ENCODE data around the gene SETBP1. TPM values are rescaled to one million over a fixed set of nuclear protein-coding genes. Genes with fewer than 3 reads are reported as not detected.

SETBP1 gene
- total and polyA plus RNA-seq, 2 of the 13 experiments (the other 11 are each of a cell fraction or from before 2014, with no cell fraction given), result 0.18 to 0.65 TPM

DNA sequence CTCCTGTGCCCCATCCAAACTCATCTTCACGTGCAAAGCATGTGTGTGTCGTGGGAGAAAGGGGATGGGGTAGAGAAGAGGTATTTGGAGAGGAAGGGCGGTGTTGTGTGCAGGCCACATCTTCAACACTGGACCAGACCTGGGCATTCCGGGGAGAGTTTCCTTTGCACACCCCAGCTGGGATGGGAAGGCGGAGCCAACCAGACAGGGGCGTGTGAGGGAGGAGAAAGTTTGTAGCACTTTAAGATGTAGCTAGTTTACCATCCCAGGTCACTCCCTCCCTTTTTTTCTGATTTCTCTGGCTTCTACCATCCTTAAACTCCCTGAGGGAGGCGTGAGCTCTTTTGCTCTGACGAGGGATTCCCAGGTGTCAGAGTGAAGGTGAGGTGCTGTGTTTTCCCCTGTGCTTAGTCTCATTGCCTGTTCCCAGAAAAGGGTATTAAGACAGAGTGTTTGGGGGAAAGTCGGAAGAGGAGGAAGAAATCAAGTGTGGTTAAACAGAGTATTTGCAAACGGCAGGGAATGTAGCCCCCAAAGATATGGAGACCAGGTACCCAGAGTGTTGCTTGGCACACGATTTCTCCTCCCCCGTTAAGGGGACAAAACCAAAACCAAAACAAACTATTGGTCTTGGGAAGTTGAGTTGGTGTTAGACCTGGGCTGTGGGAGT is 1.6 kb downstream of the SETBP1 start:
- ATAC-seq, result no peak
- DNase-seq (ENCODE audit: low spot score), result no peak
- FAIRE-seq, result no peak
- Histone ChIP-seq H2AFZ (ENCODE audit: low read length) (no peak overlapping the region), H4K20me1 (ENCODE audit: insufficient read depth, low read length) (peaks cover 2% of the 10 kb centered on the region), H3K27me3 (ENCODE audit: control insufficient read depth in 1 of 2, insufficient read depth in 2 of 2, low read length in 2 of 2) (peaks cover 3 to 39% of the 10 kb centered on the region in 2 experiments; a peak in 4 of 5 replicates), H3K27ac (ENCODE audit: extremely low read length, insufficient read depth, low read length) (no peak overlapping the region), H3K4me3 (replicated peaks in 1 of 3; ENCODE audit: insufficient read depth in 1 of 3, low read depth in 2 of 3, low read length in 3 of 3) (no peak overlapping the region), H3K4me1 (ENCODE audit: insufficient read depth, low read length) (no peaks in the 10 kb centered on the region), H3K36me3 (replicated peaks in 1 of 2; ENCODE audit: control insufficient read depth in 1 of 2, insufficient read depth in 2 of 2, low read length in 2 of 2) (no peaks in the 10 kb centered on the region), H3K9ac (ENCODE audit: insufficient read depth, low read depth, low read length) (no peak overlapping the region), H3K79me2 (ENCODE audit: insufficient read depth, low read length) (no peaks in the 10 kb centered on the region), H3K9me3 (ENCODE audit: low read length) (no peaks in the 10 kb centered on the region), H3K4me2 (ENCODE audit: low read depth, low read length) (no peak overlapping the region; the same call in 1 of the 2 replicates)
- TF ChIP-seq PAWR (CRISPR knock-in tag; IDR thresholded peaks at IDR 0.05; ENCODE audit: borderline replicate concordance) (no peak), POLR2AphosphoS5 (IDR thresholded peaks at IDR 0.05; ENCODE audit: low read depth, low read length) (0 out of 2 replicates have a peak, but pooled peaks have one; percentile 15)
- TF ChIP-seq, protein P1, sequence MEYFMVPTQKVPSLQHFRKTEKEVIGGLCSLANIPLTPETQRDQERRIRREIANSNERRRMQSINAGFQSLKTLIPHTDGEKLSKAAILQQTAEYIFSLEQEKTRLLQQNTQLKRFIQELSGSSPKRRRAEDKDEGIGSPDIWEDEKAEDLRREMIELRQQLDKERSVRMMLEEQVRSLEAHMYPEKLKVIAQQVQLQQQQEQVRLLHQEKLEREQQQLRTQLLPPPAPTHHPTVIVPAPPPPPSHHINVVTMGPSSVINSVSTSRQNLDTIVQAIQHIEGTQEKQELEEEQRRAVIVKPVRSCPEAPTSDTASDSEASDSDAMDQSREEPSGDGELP (IDR thresholded peaks at IDR 0.05; ENCODE audit: borderline replicate concordance, low read depth), result peak; percentile 29; the same call in 1 of the 2 replicates
- in situ Hi-C loops (cut with HindIII; ENCODE audit: extremely low pct_ligation_motif_present, low pct_unique_long_range_greater_than_20kb), result loop anchor here (25.0 kb wide), 2 partner anchors 105 to 530 kb away; no protein-coding TSS in a partner anchor
- 16% methylated on average over 12 of the region's 12 CpGs for WGBS (ENCODE audit: low lambda C conversion rate)
- POLR2A ChIA-PET, result no interaction called here
- BruUV-seq (replicated peaks), result no TSS peak
- intact Hi-C loops (cut with micrococcal nuclease; ENCODE audit: unreplicated experiment), result no loop called here
- CTCF ChIA-PET (ENCODE audit: low intra/inter-chr PET ratio, low total read pairs), result no interaction called here

DNA sequence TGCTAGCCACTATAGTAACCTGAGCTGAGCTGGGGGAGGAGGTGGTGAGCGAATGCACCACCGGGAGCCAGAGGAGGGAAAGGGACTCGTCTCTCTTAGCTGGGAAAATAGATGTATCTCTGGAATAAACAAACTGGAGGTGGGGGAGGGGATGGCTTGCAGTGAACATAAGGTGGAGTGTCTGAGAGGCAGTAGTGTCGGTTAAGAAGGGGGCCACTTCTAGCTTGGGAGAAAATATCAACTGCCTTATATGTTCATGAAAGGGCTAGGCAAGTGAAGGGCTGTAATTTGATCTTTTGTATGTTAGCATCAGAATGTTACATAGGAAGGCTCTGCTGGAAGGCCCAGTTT is 2.2 kb downstream of the SETBP1 start:
- Histone ChIP-seq H3K27ac (ENCODE audit: extremely low read length, insufficient read depth, low read length) (no peak overlapping the region), H3K4me2 (ENCODE audit: low read depth, low read length) (no peak overlapping the region), H3K9me3 (ENCODE audit: low read length) (no peaks in the 10 kb centered on the region), H3K4me1 (ENCODE audit: insufficient read depth, low read length) (no peaks in the 10 kb centered on the region), H3K36me3 (replicated peaks in 1 of 2; ENCODE audit: control insufficient read depth in 1 of 2, insufficient read depth in 2 of 2, low read length in 2 of 2) (no peaks in the 10 kb centered on the region), H3K9ac (ENCODE audit: insufficient read depth, low read depth, low read length) (no peak overlapping the region), H3K4me3 (replicated peaks in 1 of 3; ENCODE audit: insufficient read depth in 1 of 3, low read depth in 2 of 3, low read length in 3 of 3) (no peak overlapping the region), H3K27me3 (ENCODE audit: control insufficient read depth in 1 of 2, insufficient read depth in 2 of 2, low read length in 2 of 2) (peaks cover 3 to 35% of the 10 kb centered on the region in 2 experiments; a peak in 4 of 5 replicates), H2AFZ (ENCODE audit: low read length) (no peak overlapping the region), H4K20me1 (ENCODE audit: insufficient read depth, low read length) (peaks cover 2% of the 10 kb centered on the region), H3K79me2 (ENCODE audit: insufficient read depth, low read length) (no peaks in the 10 kb centered on the region)
- in situ Hi-C loops (cut with HindIII; ENCODE audit: extremely low pct_ligation_motif_present, low pct_unique_long_range_greater_than_20kb) (loop anchor here (25.0 kb wide), 2 partner anchors 104 to 529 kb away; no protein-coding TSS in a partner anchor), intact Hi-C loops (cut with micrococcal nuclease; ENCODE audit: unreplicated experiment) (no loop called here)
- BruUV-seq (replicated peaks), result no TSS peak
- CTCF ChIA-PET (ENCODE audit: low intra/inter-chr PET ratio, low total read pairs), result no interaction called here
- no peak for DNase-seq (ENCODE audit: low spot score)
- no peak for FAIRE-seq
- WGBS (ENCODE audit: low lambda C conversion rate), result 9% methylated on average over 4 of the region's 4 CpGs
- ATAC-seq, result no peak
- TF ChIP-seq ELF4 (CRISPR knock-in tag; IDR thresholded peaks at IDR 0.05; ENCODE audit: borderline replicate concordance) (no peak), ZNF124 (CRISPR knock-in tag; IDR thresholded peaks at IDR 0.05) (no peak), HMG20A (CRISPR knock-in tag; IDR thresholded peaks at IDR 0.05; ENCODE audit: borderline replicate concordance) (no peak), ZNF607 (CRISPR knock-in tag; IDR thresholded peaks at IDR 0.05; ENCODE audit: borderline replicate concordance) (0 out of 2 replicates have a peak, but pooled peaks have one; percentile 36)
- TF ChIP-seq, protein P2, sequence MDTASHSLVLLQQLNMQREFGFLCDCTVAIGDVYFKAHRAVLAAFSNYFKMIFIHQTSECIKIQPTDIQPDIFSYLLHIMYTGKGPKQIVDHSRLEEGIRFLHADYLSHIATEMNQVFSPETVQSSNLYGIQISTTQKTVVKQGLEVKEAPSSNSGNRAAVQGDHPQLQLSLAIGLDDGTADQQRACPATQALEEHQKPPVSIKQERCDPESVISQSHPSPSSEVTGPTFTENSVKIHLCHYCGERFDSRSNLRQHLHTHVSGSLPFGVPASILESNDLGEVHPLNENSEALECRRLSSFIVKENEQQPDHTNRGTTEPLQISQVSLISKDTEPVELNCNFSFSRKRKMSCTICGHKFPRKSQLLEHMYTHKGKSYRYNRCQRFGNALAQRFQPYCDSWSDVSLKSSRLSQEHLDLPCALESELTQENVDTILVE (CRISPR knock-in tag; IDR thresholded peaks at IDR 0.05), result no peak
- TF ChIP-seq, protein P3, sequence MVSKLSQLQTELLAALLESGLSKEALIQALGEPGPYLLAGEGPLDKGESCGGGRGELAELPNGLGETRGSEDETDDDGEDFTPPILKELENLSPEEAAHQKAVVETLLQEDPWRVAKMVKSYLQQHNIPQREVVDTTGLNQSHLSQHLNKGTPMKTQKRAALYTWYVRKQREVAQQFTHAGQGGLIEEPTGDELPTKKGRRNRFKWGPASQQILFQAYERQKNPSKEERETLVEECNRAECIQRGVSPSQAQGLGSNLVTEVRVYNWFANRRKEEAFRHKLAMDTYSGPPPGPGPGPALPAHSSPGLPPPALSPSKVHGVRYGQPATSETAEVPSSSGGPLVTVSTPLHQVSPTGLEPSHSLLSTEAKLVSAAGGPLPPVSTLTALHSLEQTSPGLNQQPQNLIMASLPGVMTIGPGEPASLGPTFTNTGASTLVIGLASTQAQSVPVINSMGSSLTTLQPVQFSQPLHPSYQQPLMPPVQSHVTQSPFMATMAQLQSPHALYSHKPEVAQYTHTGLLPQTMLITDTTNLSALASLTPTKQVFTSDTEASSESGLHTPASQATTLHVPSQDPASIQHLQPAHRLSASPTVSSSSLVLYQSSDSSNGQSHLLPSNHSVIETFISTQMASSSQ (IDR thresholded peaks at IDR 0.05; ENCODE audit: low read depth), result no peak
- TF ChIP-seq, protein P3 (CRISPR knock-in tag; IDR thresholded peaks at IDR 0.05; ENCODE audit: borderline replicate concordance), result no peak
- POLR2A ChIA-PET, result no interaction called here
